ENCODE results near the gene PRR19.
A peak's percentile ranks its signal among the peaks of the same experiment; 100 is the strongest.

Gene PRR19

GRCh38 chr19:42284066-42284501 is 17.8 kb upstream of the PRR19 start:
- DNase-seq, result peak; percentile 76 to 90 (median 83)

DNA sequence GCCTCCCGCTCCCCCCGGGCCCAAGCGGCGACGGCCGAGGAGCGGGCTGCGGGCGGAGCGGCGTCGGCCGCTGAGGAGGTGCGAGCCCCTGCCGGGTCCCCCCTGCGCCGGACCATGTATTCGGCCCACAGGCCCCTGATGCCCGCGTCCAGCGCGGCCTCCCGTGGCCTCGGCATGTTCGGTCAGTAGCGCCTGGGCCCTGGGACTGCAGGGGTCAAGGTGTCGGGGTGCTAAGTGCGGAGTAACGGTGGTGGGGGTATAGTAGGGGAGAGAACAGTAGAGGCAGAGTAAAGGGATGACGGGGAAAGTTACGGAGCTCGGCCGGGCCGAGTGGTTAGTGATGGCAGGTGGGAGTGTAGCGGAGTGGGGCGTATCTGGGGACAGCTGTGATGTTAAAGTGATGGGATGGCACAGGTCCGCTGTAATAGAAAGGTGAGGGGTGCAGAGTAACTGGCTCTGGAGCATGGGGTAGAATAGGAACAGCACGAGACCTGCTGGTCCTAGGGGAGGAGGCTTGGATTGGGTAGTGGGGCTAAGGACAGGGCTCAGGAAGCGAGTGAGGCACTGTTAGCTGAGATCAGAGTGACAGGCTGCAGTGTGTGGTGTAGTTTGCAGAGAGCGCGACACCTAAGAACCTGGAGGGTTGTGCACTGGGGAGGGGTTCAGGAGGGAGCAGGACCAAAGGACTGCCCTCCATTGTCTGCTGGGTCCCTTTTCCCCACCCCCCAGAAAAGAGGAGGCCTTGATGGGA is 17.2 kb upstream of the PRR19 start:
- peak in 1 of 5 donors; percentile 39 for DNase-seq

- DNase-seq, result no peak
Measured at GRCh38 chr19:42285541-42285941, 16.4 kb upstream of the PRR19 start.

- no peak for DNase-seq
Measured at GRCh38 chr19:42285988-42286348, 16.0 kb upstream of the PRR19 start.

GRCh38 chr19:42286349-42287016 is 15.4 kb upstream of the PRR19 start:
- no peak for DNase-seq

- no peak for DNase-seq
Measured at GRCh38 chr19:42287017-42287826, 14.7 kb upstream of the PRR19 start.

DNA sequence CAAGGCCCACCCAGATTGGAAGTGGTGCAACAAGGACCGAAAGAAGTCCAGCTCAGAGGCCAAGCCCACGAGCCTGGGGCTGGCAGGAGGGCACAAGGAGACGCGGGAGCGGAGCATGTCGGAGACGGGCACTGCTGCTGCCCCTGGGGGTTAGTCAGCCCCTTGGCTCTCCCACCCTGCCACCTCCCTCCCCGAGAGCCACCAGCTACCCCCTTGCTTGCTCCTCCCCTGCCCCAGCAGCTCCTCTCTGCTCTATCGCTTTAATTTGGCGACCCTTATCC is 14.2 kb upstream of the PRR19 start:
- no peak for DNase-seq

DNA sequence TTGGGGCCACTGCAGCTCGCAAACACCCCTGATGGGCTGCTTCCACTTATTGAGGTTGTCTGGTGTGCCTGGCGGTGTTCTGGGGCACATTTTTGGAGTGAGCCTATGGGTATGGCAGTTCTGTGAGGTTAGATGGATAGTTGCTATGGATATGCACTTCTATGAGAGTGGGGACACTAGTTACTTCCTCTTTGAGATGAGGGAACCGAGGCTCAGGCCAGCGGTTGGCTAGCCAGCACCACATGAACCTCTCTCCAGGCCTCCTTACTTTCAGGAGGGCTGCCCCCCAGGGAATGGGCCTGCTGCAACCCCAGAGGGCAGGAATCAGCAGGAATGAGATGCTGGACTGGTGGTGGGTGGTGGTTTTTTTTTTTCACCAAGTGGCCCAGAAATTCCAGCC is 13.5 kb upstream of the PRR19 start:
- DNase-seq, result no peak

DNA sequence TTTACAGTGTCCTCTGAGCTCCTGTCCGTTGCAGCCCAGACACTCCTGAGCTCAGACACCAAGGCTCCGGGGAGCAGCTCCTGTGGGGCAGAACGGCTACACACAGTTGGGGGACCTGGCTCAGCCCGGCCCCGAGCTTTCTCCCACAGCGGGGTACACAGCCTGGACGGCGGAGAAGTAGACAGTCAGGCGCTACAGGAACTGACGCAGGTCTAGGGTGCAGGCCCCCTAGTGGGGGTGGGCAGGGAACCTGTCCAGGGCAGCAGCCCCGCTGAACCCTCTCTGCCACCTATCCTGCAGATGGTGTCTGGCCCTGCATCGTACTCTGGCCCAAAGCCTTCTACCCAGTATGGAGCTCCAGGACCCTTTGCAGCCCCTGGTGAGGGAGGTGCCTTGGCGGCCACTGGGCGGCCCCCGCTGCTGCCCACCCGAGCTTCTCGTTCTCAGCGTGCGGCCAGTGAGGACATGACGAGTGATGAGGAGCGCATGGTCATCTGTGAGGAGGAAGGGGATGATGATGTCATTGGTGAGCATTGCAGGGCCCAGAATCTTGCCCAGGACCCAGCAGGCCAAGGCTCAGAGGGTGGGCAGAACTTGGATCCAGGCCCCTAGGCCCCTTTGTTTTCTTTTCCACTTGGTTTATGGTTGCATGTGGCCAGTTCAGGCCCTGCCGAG is 12.9 kb upstream of the PRR19 start:
- no peak for DNase-seq

DNA sequence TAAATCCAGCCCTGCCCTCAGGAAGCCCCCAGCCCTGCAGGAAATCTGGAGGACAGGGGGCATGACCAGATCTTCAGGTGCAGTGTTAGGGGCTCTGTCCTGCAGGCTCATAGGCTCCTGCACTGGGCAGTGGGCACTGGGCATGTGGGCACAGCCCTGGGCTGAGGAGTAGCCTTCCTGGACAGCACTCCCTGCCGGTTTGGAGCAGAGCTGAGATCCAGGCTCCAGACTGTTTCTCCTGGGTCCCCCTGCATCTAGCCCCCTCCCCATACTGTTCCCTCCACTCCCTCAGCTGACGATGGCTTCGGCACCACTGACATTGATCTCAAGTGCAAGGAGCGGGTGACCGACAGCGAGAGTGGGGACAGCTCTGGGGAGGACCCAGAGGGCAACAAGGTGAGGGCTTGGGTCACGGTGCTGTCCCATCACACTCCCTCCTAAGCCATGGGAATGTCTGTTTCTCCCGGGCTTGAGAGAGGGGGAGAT is 12.3 kb upstream of the PRR19 start:
- no peak for DNase-seq

DNA sequence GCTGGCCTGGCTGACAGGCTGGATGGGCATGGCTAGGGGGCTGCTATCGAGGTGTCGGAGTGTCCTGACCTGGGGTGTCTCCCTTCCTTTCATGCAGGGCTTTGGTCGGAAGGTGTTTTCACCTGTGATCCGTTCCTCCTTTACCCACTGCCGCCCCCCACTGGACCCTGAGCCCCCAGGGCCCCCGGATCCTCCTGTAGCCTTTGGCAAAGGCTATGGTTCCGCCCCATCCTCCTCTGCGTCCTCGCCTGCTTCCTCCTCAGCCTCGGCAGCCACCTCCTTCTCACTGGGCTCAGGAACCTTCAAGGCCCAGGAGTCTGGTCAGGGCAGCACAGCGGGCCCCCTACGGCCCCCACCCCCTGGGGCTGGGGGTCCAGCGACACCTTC is 11.8 kb upstream of the PRR19 start:
- no peak for DNase-seq

DNA sequence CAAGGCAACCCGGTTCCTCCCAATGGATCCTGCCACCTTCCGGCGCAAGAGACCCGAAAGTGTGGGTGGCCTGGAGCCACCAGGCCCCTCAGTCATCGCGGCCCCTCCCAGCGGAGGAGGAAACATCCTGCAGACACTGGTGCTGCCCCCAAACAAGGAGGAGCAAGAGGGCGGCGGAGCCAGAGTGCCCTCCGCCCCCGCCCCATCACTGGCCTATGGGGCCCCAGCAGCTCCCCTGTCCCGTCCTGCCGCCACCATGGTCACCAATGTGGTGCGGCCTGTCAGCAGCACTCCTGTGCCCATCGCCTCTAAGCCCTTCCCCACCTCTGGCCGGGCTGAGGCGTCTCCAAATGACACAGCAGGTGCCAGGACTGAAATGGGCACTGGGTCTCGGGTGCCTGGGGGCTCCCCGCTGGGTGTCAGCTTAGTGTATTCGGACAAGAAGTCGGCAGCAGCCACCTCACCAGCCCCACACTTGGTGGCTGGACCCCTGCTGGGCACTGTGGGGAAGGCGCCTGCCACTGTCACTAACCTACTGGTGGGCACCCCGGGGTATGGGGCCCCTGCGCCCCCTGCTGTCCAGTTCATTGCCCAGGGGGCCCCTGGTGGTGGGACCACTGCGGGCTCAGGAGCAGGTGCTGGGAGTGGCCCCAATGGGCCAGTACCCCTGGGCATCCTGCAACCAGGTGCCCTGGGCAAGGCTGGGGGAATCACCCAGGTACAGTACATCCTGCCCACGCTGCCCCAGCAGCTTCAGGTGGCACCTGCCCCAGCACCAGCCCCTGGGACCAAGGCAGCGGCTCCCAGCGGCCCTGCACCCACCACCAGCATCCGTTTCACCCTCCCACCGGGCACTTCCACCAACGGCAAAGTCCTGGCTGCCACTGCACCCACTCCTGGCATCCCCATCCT is 11.2 kb upstream of the PRR19 start:
- peak in 3 of 5 donors; percentile 46 to 51 (median 49) for DNase-seq

- DNase-seq, result no peak
Measured at GRCh38 chr19:42291435-42291810, 10.5 kb upstream of the PRR19 start.

GRCh38 chr19:42292042-42292960 is 9.6 kb upstream of the PRR19 start:
- no peak for DNase-seq

DNA sequence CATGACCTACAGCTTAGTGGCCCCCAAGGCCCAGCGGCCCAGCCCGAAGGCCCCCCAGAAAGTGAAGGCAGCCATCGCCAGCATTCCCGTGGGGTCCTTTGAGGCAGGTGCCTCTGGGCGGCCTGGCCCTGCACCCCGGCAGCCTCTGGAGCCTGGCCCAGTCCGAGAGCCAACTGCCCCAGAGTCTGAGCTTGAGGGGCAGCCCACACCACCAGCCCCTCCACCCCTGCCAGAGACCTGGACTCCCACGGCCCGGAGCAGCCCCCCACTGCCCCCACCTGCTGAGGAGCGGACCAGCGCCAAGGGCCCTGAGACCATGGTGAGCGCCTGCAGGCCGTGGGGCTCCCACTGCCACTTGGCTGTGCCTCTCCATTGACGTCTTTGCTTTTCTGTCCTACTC is 9.0 kb upstream of the PRR19 start:
- no peak for DNase-seq

DNA sequence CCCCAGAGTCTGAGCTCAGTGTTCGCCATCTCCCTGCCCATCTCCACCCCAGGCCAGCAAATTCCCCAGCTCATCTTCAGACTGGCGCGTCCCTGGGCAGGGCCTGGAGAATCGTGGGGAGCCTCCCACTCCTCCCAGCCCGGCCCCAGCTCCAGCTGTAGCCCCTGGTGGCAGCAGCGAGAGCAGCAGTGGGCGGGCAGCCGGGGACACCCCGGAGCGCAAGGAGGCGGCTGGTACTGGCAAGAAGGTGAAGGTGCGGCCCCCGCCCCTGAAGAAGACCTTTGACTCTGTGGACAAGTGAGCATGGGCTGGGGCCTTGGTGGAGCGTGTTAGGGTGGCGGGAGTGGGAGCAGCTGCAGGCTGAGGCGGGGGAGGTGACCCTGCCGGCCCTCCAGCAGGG is 8.4 kb upstream of the PRR19 start:
- no peak for DNase-seq

GRCh38 chr19:42293948-42294347 is 8.0 kb upstream of the PRR19 start:
- peak in 1 of 5 donors; percentile 11 for DNase-seq

DNA sequence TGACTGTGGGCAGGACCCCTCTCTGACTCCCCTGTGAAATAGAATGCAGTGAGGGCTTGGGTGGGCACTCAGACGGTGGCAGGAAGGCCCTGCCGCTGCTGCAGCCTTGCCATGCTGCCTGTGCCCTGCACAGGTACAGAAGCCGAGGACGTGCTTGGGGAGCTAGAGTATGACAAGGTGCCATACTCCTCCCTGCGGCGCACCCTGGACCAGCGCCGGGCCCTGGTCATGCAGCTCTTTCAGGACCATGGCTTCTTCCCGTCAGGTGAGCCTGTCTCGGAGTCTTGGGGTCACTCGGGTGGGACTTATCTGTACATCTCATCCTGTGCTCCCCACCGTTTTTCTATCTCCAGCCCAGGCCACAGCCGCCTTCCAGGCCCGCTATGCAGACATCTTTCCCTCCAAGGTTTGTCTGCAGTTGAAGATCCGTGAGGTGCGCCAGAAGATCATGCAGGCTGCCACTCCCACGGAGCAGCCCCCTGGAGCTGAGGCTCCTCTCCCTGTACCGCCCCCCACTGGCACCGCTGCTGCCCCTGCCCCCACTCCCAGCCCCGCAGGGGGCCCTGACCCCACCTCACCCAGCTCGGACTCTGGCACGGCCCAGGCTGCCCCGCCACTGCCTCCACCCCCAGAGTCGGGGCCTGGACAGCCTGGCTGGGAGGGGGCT is 7.3 kb upstream of the PRR19 start:
- peak in 1 of 5 donors; percentile 8 for DNase-seq

DNA sequence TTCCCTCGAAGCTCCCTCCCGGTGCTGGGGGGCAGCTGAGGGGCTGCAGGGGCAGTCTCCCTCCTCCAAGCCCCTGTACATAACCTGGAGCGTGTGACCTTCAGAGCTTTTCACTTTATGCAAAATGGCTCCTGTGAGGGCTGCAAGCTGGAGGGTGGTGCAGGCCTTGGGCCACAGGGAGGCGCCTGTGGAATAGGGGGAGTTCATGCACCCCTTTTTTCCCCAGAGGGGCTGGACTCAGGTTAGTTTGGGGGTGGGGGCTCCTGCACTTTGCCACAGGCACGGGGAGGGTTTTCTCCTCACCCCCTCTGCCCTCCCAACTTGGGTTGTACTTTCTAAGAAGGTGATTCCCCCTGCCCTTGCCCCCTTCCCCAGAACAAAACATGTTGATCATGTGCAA is 6.6 kb upstream of the PRR19 start:
- no peak for DNase-seq

GRCh38 chr19:42295831-42296525 is 6.0 kb upstream of the PRR19 start:
- peak; percentile 66 to 87 (median 73) for DNase-seq
